T-helper 17 cell (primary cell): Measurements from ENCODE around the gene SESN3. TPM values are rescaled to one million over a fixed set of nuclear protein-coding genes. Genes with fewer than 3 reads are reported as not detected.

Experiments used
- ATAC-seq: fragments of 150-1000 bp; cut with Tn5 transposase; 2 replicates; pipeline ENCODE4 v1.10.0; 2021; ENCODE audit warnings: mild to moderate bottlenecking, moderate library complexity
- DNase-seq, 3 donors: peaks; one replicate each; pipeline versions ENCODE4 v3.0.0 to v3.0.0-alpha.2; 2020 to 2021
- H3K9me3 ChIP-seq: one replicate; pipeline ENCODE4 v1.7.0; 2013; ENCODE audit warnings: low read length, mild to moderate bottlenecking; ENCODE audit not compliant: control insufficient read depth, poor library complexity, severe bottlenecking
- H3K27ac Mint-ChIP-seq: one replicate; pipeline ENCODE4 v1.8.0; 2022; ENCODE audit warnings: mild to moderate bottlenecking, moderate library complexity, mixed read lengths
- H3K27me3 Mint-ChIP-seq: one replicate; pipeline ENCODE4 v1.8.0; 2022; ENCODE audit warnings: mixed read lengths
- H3K36me3 Mint-ChIP-seq: one replicate; pipeline ENCODE4 v1.8.0; 2022; ENCODE audit warnings: low read depth, mixed read lengths
- H3K4me1 Mint-ChIP-seq: one replicate; pipeline ENCODE4 v1.8.0; 2022; ENCODE audit warnings: mild to moderate bottlenecking, mixed read lengths
- H3K4me3 Mint-ChIP-seq: one replicate; pipeline ENCODE4 v1.8.0; 2022; ENCODE audit warnings: mild to moderate bottlenecking, moderate library complexity, mixed read lengths
- total RNA-seq, 4 donors: library from RNA in 2 of 4; stranded (reverse) in 2 of 4; gene quantifications; one replicate each; pipeline ENCODE4 v1.2.3 and lab custom pipeline; 2022 to 2026

The SESN3 gene
- total RNA-seq, 2 donors from 2014 or later: 48.7 to 53.0 TPM

DNA sequence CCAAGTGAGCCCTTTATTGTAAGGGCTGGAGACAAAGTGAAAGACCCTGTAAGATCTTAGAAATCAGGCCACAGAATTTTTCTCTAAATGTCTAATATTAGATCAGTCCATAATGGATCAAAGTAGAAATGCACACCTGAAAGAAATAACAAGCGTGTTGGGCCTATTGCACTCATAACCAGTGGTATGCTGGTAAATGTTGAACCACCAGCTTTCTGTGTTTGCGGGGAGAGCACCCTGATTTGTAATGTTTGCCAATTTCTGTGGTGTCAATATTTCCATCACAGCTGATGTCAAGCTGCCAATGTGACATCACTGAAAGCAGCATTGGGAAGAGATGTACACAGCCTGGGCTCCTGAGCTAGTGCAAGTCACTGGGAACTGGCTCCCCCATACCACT lies 95.1 kb downstream of the SESN3 start:
- peaks cover 16% of the 10 kb centered on the region for H3K27me3 Mint-ChIP-seq
- no peaks in the 10 kb centered on the region for H3K9me3 ChIP-seq
- no peak for ATAC-seq
- H3K4me1 Mint-ChIP-seq: peaks cover 8% of the 10 kb centered on the region
- H3K27ac Mint-ChIP-seq: no peak overlapping the region
- DNase-seq: no peak
- peaks cover 4% of the 10 kb centered on the region for H3K36me3 Mint-ChIP-seq
- H3K4me3 Mint-ChIP-seq: no peak overlapping the region

DNA sequence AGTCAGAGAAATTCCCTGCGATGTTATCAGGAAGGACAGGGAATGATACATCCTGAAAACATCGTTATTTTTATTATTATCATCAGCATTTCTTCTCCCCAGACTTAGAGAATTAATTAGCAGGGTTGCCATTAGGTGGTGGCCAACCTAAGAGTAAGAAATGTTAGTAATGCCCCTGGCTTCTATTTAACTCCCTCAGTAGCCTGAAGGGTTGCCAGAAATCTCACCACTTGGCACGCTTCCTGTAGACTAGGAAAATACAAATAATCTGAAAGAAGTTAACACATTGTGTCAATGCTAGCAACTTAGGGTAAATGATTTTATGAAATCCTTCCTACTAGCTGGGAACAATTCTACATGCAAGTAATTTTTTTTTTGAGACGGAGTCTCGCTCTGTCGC lies 95.8 kb downstream of the SESN3 start:
- H3K9me3 ChIP-seq: no peaks in the 10 kb centered on the region
- Mint-ChIP-seq H3K36me3 (peaks cover 4% of the 10 kb centered on the region), H3K27ac (no peak overlapping the region), H3K4me1 (peaks cover 8% of the 10 kb centered on the region), H3K27me3 (peaks cover 13% of the 10 kb centered on the region), H3K4me3 (no peak overlapping the region)
- ATAC-seq (no peak), DNase-seq (no peak)

DNA sequence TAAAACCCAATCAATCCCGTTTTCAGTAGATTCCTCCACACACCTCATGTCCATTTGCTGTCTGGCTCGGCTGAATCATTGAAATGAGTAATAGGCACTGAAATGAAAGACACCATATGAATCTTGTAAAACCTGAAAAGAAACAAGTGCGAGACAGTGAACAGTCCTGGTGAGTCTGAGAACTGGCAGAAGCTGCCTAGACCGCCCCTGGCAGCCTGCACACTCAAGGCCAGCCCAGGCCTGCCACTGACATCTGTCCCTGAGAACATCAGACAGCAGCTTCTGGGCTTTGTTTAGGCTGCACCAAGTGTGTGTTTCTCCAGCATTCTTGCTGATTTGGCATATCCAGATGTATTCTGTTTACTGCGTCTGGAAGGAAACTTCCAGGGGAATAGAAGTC lies 96.5 kb downstream of the SESN3 start:
- H3K27ac Mint-ChIP-seq: no peak overlapping the region
- no peaks in the 10 kb centered on the region for H3K9me3 ChIP-seq
- H3K36me3 Mint-ChIP-seq: peaks cover 4% of the 10 kb centered on the region
- H3K4me1 Mint-ChIP-seq: peaks cover 8% of the 10 kb centered on the region
- ATAC-seq: no peak
- DNase-seq: no peak
- no peak overlapping the region for H3K4me3 Mint-ChIP-seq
- H3K27me3 Mint-ChIP-seq: peaks cover 6% of the 10 kb centered on the region

DNA sequence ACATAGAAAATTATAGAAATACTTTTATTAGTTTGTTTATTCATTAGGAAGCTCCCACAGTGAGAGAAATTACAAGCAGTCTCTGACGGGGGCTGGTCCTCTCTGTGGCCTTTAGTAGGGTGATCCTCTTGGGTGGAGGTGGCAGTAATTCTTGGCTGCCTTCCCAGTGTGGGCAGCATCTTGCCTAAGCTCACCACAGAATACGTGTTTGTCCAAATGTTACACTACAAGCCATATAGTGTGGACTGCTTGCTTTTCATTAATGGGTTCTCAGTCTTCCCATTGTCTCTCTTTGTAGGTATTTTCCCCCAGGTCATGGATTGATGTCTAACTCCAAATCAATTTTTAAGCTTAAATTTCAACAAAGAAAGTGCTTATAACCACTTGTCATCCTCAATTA lies 98.0 kb downstream of the SESN3 start:
- Mint-ChIP-seq H3K27me3 (no peaks in the 10 kb centered on the region), H3K4me1 (peaks cover 5% of the 10 kb centered on the region), H3K4me3 (no peak overlapping the region), H3K36me3 (peaks cover 7% of the 10 kb centered on the region), H3K27ac (no peak overlapping the region)
- ATAC-seq: no peak
- H3K9me3 ChIP-seq: no peaks in the 10 kb centered on the region
- no peak for DNase-seq

DNA sequence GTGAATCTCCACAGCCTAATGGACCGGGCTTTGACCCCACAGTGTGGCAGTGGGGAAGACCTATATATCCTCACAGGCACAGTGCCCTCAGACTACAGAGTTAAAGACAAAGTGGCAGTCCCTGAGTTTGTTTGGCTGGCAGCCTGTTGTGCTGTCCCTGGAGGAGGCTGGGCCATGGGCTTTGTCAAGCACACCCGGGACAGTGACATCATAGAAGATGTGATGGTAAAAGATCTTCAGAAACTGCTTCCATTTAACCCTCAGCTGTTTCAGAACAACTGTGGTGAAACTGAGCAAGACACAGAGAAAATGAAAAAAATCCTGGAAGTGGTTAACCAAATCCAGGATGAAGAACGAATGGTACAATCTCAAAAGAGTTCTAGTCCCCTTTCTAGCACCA lies 102.4 kb downstream of the SESN3 start:
- Mint-ChIP-seq H3K4me3 (peak overlapping the region; percentile 12), H3K4me1 (peaks cover 5% of the 10 kb centered on the region)
- no peak for ATAC-seq

DNA sequence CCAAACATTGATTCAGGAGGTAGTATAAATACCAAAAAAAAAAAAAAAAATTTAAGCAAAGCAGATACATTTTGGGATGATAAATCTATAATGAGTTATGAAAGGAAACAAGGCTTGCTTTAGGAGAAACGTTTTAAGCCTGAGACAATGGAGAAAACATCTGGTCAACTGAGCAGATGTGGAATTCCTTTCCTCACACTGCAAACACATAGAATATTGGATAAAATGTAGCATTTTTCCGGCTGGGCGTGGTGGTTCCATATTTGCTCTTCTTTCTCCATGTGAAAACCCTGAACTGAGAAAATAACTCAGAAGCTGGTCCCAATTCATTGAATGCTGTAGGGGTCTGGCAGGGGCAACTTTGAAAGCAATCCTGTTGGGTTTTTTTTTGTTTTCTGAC lies 107.4 kb downstream of the SESN3 start:
- H3K27me3 Mint-ChIP-seq: no peaks in the 10 kb centered on the region
- no peak overlapping the region for H3K4me3 Mint-ChIP-seq
- DNase-seq: no peak
- H3K9me3 ChIP-seq: no peaks in the 10 kb centered on the region
- H3K27ac Mint-ChIP-seq: no peak overlapping the region
- no peak for ATAC-seq
- peaks cover 2% of the 10 kb centered on the region for H3K36me3 Mint-ChIP-seq
- H3K4me1 Mint-ChIP-seq: peaks cover 8% of the 10 kb centered on the region

More for the DNA sequence above, 102.4 kb downstream of the SESN3 start:
- peaks cover 7% of the 10 kb centered on the region for H3K36me3 Mint-ChIP-seq
- H3K9me3 ChIP-seq: no peaks in the 10 kb centered on the region
- no peak overlapping the region for H3K27ac Mint-ChIP-seq
- DNase-seq: no peak
- no peaks in the 10 kb centered on the region for H3K27me3 Mint-ChIP-seq

DNA sequence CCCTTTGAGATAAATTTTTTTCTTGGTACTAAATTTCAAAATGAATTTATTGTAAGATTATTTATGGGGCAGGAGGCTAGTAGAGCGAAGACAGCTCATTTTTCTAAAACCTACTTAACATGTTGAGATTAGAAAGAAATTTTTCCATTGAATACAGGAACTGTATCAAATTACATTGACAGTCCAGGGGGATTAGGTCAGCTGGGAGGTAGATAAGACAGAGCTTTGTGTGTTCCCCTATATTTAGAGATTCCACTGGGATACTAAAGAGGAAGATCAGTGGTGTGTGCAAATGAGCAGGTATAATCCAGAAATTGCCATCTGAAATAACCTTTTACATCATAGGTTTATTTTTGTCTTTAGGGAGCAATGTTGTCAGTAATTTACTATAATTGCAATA lies 109.3 kb downstream of the SESN3 start:
- peaks cover 2% of the 10 kb centered on the region for H3K36me3 Mint-ChIP-seq
- no peak for ATAC-seq
- no peak for DNase-seq
- H3K4me1 Mint-ChIP-seq: peaks cover 8% of the 10 kb centered on the region
- no peaks in the 10 kb centered on the region for H3K9me3 ChIP-seq
- H3K4me3 Mint-ChIP-seq: no peak overlapping the region
- no peak overlapping the region for H3K27ac Mint-ChIP-seq
- no peaks in the 10 kb centered on the region for H3K27me3 Mint-ChIP-seq

DNA sequence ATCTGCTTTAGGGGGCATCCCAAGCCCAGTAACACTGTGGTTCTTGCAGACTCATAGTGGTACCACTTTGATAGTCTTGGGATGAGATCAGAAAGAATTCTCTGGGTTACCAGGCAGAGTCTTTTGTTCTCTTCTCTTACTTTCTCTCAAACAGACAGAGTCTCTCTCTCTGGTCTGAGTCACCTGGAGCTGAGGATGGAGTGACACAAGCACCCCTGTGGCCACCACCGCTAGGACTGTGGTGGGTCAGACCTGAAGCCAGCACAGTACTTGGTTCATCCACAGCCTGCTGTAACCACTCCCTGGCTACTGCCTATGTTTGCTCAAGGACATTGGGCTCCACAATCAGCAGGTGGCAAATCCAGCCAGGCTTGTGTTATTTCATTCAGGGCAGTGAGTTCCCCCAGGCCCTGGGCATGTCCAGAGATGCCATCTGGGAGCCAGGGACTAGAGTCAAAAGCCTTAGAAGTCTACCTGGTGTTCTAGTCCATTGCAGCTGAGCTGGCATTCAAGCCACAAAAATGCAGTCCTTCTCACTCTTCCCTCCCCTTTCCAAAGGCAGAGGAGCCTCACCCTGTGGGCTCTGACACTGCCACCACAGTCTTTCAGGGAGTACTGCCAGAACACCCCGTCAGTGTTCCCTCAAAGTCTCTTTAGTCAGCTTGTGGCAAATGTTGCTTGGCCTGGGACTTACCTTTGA lies 111.5 kb downstream of the SESN3 start:
- H3K27me3 Mint-ChIP-seq: no peaks in the 10 kb centered on the region
- peaks cover 2% of the 10 kb centered on the region for H3K36me3 Mint-ChIP-seq
- H3K4me1 Mint-ChIP-seq: peaks cover 8% of the 10 kb centered on the region
- ATAC-seq (no peak), DNase-seq (no peak)
- H3K27ac Mint-ChIP-seq: no peak overlapping the region
- H3K4me3 Mint-ChIP-seq: no peak overlapping the region
- H3K9me3 ChIP-seq: no peaks in the 10 kb centered on the region

DNA sequence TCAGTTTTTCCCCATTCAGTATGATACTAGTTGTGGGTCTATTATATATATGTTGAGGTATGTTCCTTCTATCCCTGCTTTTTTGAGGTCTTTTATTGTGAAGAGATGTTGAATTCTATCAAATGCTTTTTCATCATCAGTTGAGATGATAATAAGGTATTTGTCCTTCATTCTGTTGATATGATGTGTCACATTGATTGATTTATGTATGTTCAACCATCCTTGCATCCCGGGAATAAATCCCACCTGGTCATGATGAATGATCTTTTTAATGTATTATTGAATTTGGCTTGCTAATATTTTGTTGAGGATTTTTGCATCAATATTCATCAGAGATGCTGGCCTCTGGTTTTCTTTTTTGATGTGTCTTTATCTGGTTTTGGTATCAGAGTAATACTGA lies 115.4 kb downstream of the SESN3 start:
- peaks cover 13% of the 10 kb centered on the region for H3K4me1 Mint-ChIP-seq
- no peaks in the 10 kb centered on the region for H3K9me3 ChIP-seq
- H3K27ac Mint-ChIP-seq: no peak overlapping the region
- no peaks in the 10 kb centered on the region for H3K27me3 Mint-ChIP-seq
- no peak overlapping the region for H3K4me3 Mint-ChIP-seq
- no peak for ATAC-seq
- no peak for DNase-seq
- peaks cover 4% of the 10 kb centered on the region for H3K36me3 Mint-ChIP-seq

Other genes with a start within 250 kb of the SESN3 start
- not detected for gene KDM4E, start 205.9 kb downstream of the SESN3 start, total RNA-seq
- not detected for gene KDM4F, start 181.8 kb downstream of the SESN3 start, total RNA-seq
- gene SRSF8, start 164.3 kb downstream of the SESN3 start, total RNA-seq: 10 to 100 TPM; 59.1 to 76.5 TPM
- gene ENDOD1, start 141.4 kb downstream of the SESN3 start, total RNA-seq: 10 to 100 TPM in 1 of 2 donors, 1 to 10 TPM in 1; 7.3 to 22.5 TPM